ENCODE results near the gene GNAI3. TPM values are rescaled to one million over a fixed set of nuclear protein-coding genes. Genes with fewer than 3 reads are reported as not detected.
A peak's percentile ranks its signal among the peaks of the same experiment; 100 is the strongest.

The GNAI3 gene
- total and polyA plus RNA-seq, 2 of the 13 experiments (the other 11 are each of a cell fraction or from before 2014, with no cell fraction given): 4.3 to 9.0 TPM

- intact Hi-C loops (cut with micrococcal nuclease; ENCODE audit: unreplicated experiment): no loop called here
- Histone ChIP-seq H3K4me1 (ENCODE audit: insufficient read depth, low read length) (peaks cover 17% of the 10 kb centered on the region), H3K9me3 (ENCODE audit: low read length) (no peaks in the 10 kb centered on the region), H3K9ac (ENCODE audit: insufficient read depth, low read depth, low read length) (no peak overlapping the region), H3K36me3 (replicated peaks in 1 of 2; ENCODE audit: control insufficient read depth in 1 of 2, insufficient read depth in 2 of 2, low read length in 2 of 2) (no peaks in the 10 kb centered on the region), H4K20me1 (ENCODE audit: insufficient read depth, low read length) (no peaks in the 10 kb centered on the region), H2AFZ (ENCODE audit: low read length) (no peak overlapping the region), H3K27me3 (ENCODE audit: control insufficient read depth in 1 of 2, insufficient read depth in 2 of 2, low read length in 2 of 2) (peaks cover 0 to 18% of the 10 kb centered on the region in 2 experiments; a peak in 3 of 5 replicates), H3K27ac (ENCODE audit: extremely low read length, insufficient read depth, low read length) (no peak overlapping the region), H3K4me3 (replicated peaks in 1 of 3; ENCODE audit: insufficient read depth in 1 of 3, low read depth in 2 of 3, low read length in 3 of 3) (peak overlapping the region; percentile 51 to 75 (median 54); a peak in 5 of 6 replicates), H3K79me2 (ENCODE audit: insufficient read depth, low read length) (no peaks in the 10 kb centered on the region), H3K4me2 (ENCODE audit: low read depth, low read length) (peak overlapping the region; percentile 84)
- POLR2A ChIA-PET: interaction anchor here (1.4 to 1.8 kb wide), 4 partner anchors 14 to 255 kb away, joined by 4 to 8 read pairs (median 6); partner anchors contain the start of genes ATXN7L2, CYB561D1, EPS8L3 and GNAI3
- WGBS (ENCODE audit: low lambda C conversion rate): 47% methylated on average over 6 of the region's 7 CpGs
- ATAC-seq: no peak; the same call in 2 of the 3 replicates
- TF ChIP-seq KIAA2018 (CRISPR knock-in tag; IDR thresholded peaks at IDR 0.05; ENCODE audit: borderline replicate concordance): no peak
- no peak for TF ChIP-seq PCBP2 (optimal IDR thresholded peaks at IDR 0.05; ENCODE audit: low read depth, low read length, poor library complexity, severe bottlenecking)
- TSS peak; percentile 53 for BruUV-seq (replicated peaks)
- DNase-seq (ENCODE audit: low spot score): no peak
- CTCF ChIA-PET (ENCODE audit: low intra/inter-chr PET ratio, low total read pairs): no interaction called here
- no peak for FAIRE-seq
- in situ Hi-C loops (cut with HindIII; ENCODE audit: extremely low pct_ligation_motif_present, low pct_unique_long_range_greater_than_20kb): no loop called here
Observed at GRCh38 chr1:109508873-109509175, 39.6 kb upstream of the GNAI3 start.
